ENCODE measurements around the gene KCNJ6.

- TF ChIP-seq CTCF (IDR thresholded peaks at IDR 0.05 in 4 of 5, conservative IDR thresholded peaks at IDR 0.05 in 1 of 5) (no peak), POLR2A (IDR thresholded peaks at IDR 0.05) (no peak)
Observed at GRCh38 chr21:37626320-37626719, 289.9 kb downstream of the KCNJ6 start.
